CD4-positive, alpha-beta T cell treated with Interleukin-12 subunit alpha and Interleukin-12 subunit beta, for 1 hour (primary cell): ENCODE measurements around the gene RSU1.
"Not testable (repeated sequence)": the region's sequence is repeated elsewhere in the genome, so short reads cannot be mapped to it uniquely, and the experiment has no call there.

ENCODE experiments used
- DNase-seq: peaks from one replicate; pipeline ENCODE4 v3.0.0-alpha.2; 2020

Gene RSU1

DNA sequence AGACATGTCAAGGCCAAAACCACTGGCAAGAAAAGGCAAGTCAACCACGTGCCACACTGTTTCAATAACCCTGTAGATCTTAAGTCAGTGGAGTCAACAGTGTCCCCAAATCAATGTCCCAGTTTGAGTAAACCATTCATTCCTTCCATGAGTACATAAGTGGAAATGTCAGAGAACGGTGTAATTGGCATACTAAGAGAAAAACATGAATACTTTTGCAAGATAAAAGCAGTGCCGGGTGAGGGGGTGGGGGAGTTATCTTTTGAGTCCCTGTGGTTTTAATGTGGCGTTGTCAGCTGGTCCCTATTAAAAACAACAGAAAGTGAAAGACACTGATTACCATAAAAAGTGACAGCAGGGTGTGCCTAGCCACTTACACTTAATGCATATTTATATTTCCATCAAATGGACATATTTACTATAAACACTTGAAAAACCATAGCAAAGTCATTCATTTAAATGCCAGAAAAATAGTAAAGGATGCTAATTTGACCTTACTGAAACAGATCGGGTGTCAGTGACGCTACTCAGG, 37.8 kb downstream of the RSU1 start:
- peak; percentile 57 for DNase-seq

DNA sequence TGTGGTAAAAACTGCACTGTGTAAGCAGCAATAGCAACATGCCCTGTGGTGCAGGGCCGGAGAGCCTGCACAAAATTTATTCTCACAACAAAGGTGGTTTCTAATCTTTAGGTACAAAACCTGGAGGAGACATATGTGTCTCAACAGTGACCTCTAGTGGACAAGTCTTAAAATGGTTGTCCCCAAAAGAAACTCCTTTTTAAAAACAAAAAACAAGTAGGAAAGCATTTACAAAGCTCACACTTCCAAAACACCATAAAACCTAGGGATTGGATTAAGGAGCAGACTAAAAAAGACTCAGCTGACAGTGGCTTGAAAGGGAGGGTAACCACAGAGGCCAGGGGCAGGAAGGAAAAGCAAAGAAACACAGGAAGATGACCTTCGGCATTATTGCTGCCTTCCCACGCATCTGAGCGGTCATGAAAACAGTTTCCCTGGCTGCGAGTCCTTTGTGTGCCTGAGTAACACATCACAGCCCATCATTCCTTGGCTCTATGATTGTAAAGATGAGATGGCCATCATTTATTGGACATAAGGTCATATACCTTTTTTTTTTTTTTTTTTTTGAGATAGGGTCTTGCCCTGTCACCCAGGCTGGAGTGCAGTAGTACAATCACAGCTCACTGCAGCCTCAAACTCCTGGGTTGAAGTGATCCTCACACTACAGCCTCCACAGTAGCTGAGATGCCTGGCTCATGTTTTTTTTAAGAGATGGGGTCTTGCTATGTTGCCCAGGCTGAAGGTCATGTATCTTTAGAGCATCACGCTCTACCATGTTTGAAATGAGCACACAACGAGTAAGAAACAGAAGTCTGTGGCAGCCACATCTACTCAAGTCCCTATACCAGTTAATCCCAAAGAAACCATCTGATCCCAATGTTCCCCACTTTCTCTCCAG, 39.5 kb downstream of the RSU1 start:
- peak; percentile 70 for DNase-seq

DNA sequence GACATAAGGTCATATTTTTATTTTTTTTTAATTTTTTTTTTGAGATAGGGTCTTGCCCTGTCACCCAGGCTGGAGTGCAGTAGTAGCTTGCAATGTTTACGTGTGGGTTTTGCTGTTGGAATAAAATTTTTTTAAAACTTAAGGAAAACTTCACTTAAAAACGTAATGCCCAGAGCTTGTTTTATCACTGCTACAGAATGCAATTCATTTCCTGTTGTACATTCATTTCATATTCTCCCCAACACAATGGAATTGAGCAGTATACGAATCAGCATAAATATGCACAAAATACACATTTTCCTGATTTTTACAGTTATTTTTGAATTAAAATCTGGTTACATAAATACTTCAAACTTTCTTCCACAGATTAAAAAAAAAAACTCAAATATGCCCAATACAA, 40.3 kb downstream of the RSU1 start:
- DNase-seq = no peak

DNA sequence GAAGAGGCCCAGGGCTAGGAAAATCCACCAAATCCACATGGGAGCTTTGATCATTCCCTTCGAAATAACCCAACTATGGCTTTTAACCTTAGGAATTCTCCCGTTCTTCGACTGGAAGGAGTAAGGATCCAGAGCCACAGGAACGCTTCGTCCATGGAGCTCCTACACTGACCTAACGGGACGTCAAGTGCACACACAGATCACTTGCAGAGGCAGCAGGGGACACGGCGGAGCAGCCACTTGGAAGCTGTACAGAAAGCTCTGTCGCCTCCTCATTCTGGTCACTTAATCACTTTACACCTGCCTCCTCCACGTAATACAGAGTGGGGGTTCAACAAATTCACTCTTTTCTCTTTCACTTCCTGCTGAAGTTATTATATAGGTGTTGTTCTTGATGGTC, 43.9 kb downstream of the RSU1 start:
- no peak for DNase-seq

GRCh38 chr10:16770670-16771069, 46.6 kb downstream of the RSU1 start:
- DNase-seq = no peak

DNA sequence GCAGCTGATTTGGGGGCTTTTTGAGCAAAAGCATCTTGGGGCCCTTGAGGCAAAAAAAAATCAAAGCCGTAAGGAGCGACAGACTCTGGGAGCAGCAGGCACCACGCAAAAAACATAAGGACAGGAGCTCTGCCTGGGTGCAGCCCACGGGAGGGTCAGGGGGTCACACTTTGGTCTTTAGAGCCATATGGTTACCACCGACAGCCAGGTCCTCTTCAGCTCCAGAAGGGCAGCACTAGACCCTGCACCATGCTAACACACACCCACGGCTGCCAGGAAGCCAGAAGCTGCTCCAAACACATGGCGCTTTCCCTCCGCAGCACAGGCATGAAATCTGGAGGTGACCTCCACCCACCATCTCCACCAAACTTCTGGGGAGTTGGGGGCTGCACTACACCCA, 47.1 kb downstream of the RSU1 start:
- no peak for DNase-seq

DNA sequence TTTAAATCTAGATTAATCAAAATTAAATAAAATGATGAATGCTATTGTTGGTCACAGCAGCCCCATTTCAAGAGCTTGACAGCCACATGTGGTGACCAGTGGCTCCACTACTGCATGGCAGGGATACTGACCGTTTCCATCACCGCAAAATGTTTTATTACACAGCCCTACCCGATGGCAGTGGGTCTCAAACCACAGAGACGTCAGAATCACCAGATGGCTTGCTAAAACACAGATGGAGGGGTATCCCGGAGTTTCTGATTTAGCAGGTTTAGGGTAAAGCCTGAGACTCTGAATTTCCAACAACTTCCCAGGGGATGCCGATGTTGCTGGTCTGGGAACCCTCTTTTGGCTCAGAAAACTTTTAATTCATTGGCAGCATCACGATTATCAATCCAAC, 47.9 kb downstream of the RSU1 start:
- DNase-seq = no peak

DNA sequence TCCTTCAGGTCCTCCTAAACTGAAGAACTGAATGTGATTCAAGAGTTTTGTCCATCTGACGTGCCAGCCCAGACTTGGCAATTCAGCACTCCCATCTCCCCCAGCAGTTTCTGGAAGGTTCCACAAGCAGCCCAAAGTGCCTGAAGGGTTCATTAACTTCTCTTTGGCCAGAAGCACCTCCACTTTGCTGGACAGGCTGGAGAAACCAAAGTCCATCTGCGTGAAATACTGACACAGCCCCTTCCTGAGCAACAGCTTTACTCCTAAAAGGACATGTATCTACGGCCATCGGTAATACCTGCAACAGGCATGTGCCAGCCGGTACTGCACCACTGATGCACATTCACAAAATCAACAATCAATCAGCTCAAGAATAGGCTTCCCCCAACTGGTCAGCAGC, 48.5 kb downstream of the RSU1 start:
- no peak for DNase-seq

- no peak for DNase-seq
These were observed 51.5 kb downstream of the RSU1 start for GRCh38 chr10:16765509-16766375.

- DNase-seq = no peak
These were observed 55.9 kb downstream of the RSU1 start for GRCh38 chr10:16761300-16761699.

GRCh38 chr10:16756561-16757221, 60.5 kb downstream of the RSU1 start:
- no peak for DNase-seq

DNA sequence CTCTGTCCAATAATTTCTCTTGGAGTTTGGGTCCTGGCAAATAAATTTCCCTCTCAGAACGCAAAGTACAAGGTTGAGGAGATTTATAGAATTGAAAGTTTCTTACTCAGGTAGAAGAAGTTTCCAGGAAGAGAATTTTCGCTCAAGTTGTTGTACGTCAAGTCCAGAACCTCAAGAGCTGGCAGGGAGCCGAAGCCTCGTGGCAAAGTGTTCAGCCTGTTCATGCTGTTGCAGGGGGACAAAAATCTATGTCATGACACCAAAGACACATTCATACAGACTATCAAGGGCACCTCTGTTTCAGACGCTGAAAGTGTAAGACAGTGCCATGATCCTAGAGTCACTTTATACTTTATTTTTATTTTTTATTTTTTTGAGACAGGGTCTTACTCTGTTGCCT, 62.5 kb downstream of the RSU1 start:
- DNase-seq = no peak

- not testable (repeated sequence) for DNase-seq
These were observed 64.4 kb downstream of the RSU1 start for GRCh38 chr10:16752849-16753248.

GRCh38 chr10:16752099-16752498, 65.1 kb downstream of the RSU1 start:
- DNase-seq = no peak

GRCh38 chr10:16751244-16751643, 66.0 kb downstream of the RSU1 start:
- no peak for DNase-seq

DNA sequence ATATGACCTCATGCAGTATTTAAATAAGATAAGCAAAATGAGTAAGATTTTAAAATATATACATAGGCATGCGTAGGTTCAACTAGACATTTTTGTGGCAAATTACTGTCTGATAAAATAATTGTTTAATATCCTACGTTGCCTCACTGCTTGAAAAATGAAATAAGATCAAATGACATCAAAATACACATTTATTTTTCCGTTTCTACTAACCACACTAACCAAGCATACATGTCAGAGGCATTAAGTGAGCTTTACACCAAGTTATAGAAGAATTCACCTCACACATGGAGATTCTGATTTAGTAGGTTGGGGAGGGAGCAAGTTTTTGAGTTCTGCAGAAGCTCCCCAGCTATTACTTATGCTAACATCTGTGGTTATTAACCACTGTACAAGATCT, 66.8 kb downstream of the RSU1 start:
- DNase-seq = no peak

GRCh38 chr10:16748749-16749148, 68.5 kb downstream of the RSU1 start:
- no peak for DNase-seq

GRCh38 chr10:16746856-16747255, 70.4 kb downstream of the RSU1 start:
- DNase-seq = no peak

DNA sequence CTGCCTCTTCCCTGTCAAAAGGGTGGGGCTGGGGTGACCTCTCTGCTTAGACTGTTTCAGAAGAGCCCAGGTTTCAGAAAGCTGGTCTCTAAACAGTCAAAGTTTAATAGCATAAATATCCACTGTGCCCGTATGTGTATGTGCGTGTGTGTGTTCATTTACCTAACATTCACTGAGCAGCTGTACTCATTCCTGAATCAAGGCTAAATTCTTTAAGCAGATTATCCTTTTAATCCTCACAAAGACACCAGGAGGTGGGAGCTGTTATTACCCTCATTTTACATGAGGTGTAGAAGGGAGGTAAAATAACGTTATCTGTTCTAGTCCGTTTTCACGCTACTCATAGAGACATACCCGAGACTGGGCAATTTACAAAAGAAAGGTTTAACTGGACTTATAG, 72.2 kb downstream of the RSU1 start:
- DNase-seq = no peak

DNA sequence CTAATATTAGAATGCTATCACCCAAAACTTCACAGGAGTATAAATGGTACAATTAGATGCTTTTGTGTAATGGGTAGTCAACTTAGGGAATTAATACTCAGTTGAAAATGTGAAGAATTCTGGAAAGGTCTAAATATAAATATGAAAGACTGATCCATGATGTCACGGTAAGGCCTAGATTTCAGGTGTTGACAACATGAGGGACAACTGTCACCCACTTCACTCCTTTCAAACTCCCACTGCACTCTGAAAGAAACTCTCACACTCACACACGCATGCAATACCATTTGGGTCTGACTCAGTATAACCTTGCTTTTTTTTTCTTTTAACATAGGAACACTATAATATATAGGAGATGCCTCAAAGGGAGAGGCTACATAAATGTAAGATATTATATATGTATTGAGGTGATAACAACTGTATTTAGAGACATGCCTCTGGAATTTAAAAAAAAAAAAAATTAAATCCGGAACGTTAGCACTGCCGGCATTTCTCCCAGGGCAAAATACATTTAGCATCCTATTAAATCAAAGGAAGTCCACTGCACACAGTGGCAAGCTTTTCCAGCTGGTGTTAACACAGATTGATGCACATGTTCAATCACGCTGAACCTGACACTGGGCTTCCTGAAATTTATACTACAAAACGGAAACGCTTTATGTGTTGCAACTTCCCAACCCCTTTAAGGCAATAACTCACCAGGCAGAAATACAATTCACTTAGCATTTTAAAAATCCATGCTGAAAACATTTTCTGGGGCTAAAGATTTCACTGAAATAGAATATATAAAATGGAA, 74.9 kb downstream of the RSU1 start:
- DNase-seq = no peak

- no peak for DNase-seq
These were observed 75.7 kb downstream of the RSU1 start for GRCh38 chr10:16741540-16741939.

DNA sequence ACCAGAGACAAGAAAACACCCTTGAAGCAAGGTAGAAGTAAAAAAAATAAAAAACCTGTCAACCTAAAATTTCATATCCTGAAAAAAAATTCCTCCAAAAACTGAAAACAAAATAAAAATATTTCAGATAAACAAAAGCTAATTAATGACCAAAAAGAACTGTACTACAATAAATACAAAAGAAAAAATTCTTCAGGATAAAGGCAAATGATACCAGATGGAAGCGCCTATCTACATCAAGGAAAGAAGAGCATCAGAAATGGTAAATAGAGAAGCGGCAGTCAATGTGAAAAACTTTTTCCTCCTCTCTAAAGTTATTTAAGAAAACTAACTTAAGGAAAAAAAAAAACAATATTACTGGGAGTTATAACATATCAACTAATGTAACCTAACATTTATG, 79.8 kb downstream of the RSU1 start:
- no peak for DNase-seq
